Activated CD4-positive, alpha-beta T cell treated with anti-CD3 and anti-CD28 coated beads, Interleukin-2, amount 10 ng/mL, durations not matched to agents 24 days and 14 days (primary cell): ENCODE data around the gene NHLH2. TPM values are rescaled to one million over a fixed set of nuclear protein-coding genes. Genes with fewer than 3 reads are reported as not detected.

Experiments used
- DNase-seq: peaks from one replicate; pipeline ENCODE4 v3.0.0; 2022
- H3K27ac Mint-ChIP-seq: one replicate; pipeline ENCODE4 v1.8.0; 2022; ENCODE audit warnings: mild to moderate bottlenecking, mixed read lengths
- H3K27me3 Mint-ChIP-seq: one replicate; pipeline ENCODE4 v1.8.0; 2022; ENCODE audit warnings: mixed read lengths
- H3K36me3 Mint-ChIP-seq: one replicate; pipeline ENCODE4 v1.8.0; 2022; ENCODE audit warnings: low read depth, mild to moderate bottlenecking, mixed read lengths
- H3K4me1 Mint-ChIP-seq: one replicate; pipeline ENCODE4 v1.8.0; 2021; ENCODE audit warnings: mixed read lengths
- H3K4me3 Mint-ChIP-seq: one replicate; pipeline ENCODE4 v1.8.0; 2022; ENCODE audit warnings: mild to moderate bottlenecking, moderate library complexity, mixed read lengths
- H3K9me3 Mint-ChIP-seq: one replicate; pipeline ENCODE4 v1.8.0; 2021; ENCODE audit warnings: mixed read lengths
- intact Hi-C: fragments of 100-400 bp; cut with micrococcal nuclease; formaldehyde crosslinking; loops from one replicate; pipeline ENCODE4 v1.15.1; 2023
- total RNA-seq: library from RNA; stranded (reverse); gene quantifications from 2 replicates; pipeline ENCODE4 v1.2.3, GENCODE V29; 2022

NHLH2 gene
- total RNA-seq, 1 donor from 2014 or later: not detected

- peaks cover 2% of the 10 kb centered on the region for H3K36me3 Mint-ChIP-seq
- H3K27me3 Mint-ChIP-seq: peaks cover 63% of the 10 kb centered on the region
- intact Hi-C loops: no loop called here
- H3K4me3 Mint-ChIP-seq: peak overlapping the region; percentile 73
- H3K4me1 Mint-ChIP-seq: peaks cover 3% of the 10 kb centered on the region
- no peak overlapping the region for H3K27ac Mint-ChIP-seq
- no peak for DNase-seq
- H3K9me3 Mint-ChIP-seq: no peaks in the 10 kb centered on the region
Observed at GRCh38 chr1:115829023-115829674, 11.8 kb downstream of the NHLH2 start.

- intact Hi-C loops: no loop called here
- Mint-ChIP-seq H3K27ac (no peak overlapping the region), H3K4me1 (peaks cover 3% of the 10 kb centered on the region), H3K36me3 (peaks cover 2% of the 10 kb centered on the region), H3K27me3 (peaks cover 63% of the 10 kb centered on the region), H3K4me3 (peak overlapping the region; percentile 73), H3K9me3 (no peaks in the 10 kb centered on the region)
- no peak for DNase-seq
Observed at GRCh38 chr1:115828101-115829022, 12.6 kb downstream of the NHLH2 start.

- H3K36me3 Mint-ChIP-seq: peaks cover 2% of the 10 kb centered on the region
- no peak for DNase-seq
- no peaks in the 10 kb centered on the region for H3K9me3 Mint-ChIP-seq
- no peak overlapping the region for H3K4me3 Mint-ChIP-seq
- H3K27me3 Mint-ChIP-seq: peaks cover 64% of the 10 kb centered on the region
- no peak overlapping the region for H3K27ac Mint-ChIP-seq
- peaks cover 3% of the 10 kb centered on the region for H3K4me1 Mint-ChIP-seq
- intact Hi-C loops: no loop called here
Observed at GRCh38 chr1:115827452-115828044, 13.4 kb downstream of the NHLH2 start.

GRCh38 chr1:115826628-115827027 lies 14.3 kb downstream of the NHLH2 start:
- H3K27me3 Mint-ChIP-seq: peaks cover 65% of the 10 kb centered on the region
- H3K4me1 Mint-ChIP-seq: peaks cover 3% of the 10 kb centered on the region
- peaks cover 2% of the 10 kb centered on the region for H3K36me3 Mint-ChIP-seq
- no peak for DNase-seq
- H3K27ac Mint-ChIP-seq: no peak overlapping the region
- intact Hi-C loops: no loop called here
- no peaks in the 10 kb centered on the region for H3K9me3 Mint-ChIP-seq
- no peak overlapping the region for H3K4me3 Mint-ChIP-seq

DNA sequence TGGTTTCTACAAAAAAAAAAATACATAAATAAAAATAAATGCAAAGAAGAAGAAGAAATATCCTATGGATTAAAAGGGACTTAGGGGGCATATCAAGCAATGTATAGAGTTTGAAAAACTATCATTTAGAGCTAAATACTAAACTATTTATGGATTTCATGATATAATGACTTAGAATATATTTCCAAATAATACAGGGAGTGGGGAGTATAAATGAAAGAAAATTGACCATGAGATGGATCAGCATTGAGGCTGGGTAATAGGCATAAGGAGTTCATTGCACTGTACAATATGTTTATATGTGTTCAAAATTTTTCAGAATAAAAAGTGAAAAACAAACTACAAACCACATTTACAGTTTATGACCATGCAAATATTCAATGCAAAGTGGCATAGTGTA lies 18.8 kb downstream of the NHLH2 start:
- Mint-ChIP-seq H3K4me3 (no peak overlapping the region), H3K36me3 (no peaks in the 10 kb centered on the region), H3K27ac (no peak overlapping the region), H3K4me1 (no peaks in the 10 kb centered on the region), H3K27me3 (peaks cover 41% of the 10 kb centered on the region), H3K9me3 (no peaks in the 10 kb centered on the region)
- intact Hi-C loops: no loop called here
- no peak for DNase-seq

DNA sequence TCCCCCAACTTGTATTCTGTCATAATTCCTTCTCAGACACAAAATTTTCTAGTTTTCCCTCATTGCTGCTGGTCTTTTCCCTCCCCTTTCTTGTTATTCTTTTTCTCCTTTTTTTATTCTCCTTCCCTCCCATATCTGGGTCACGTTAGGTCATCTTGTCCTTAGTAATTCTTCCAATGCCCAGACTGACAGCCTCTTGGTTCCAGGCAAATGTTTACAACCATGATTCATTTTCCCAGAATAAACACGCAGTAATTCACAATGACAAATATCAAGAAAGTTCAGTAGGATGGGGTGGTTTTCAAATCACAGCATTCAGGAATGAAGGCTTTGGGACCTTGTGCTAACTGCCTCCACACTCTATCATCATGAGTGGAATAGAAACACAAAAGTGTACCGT lies 25.2 kb downstream of the NHLH2 start:
- intact Hi-C loops: no loop called here
- Mint-ChIP-seq H3K4me1 (no peaks in the 10 kb centered on the region), H3K27ac (no peak overlapping the region), H3K36me3 (no peaks in the 10 kb centered on the region), H3K27me3 (peaks cover 2% of the 10 kb centered on the region), H3K4me3 (no peak overlapping the region), H3K9me3 (no peaks in the 10 kb centered on the region)
- no peak for DNase-seq

DNA sequence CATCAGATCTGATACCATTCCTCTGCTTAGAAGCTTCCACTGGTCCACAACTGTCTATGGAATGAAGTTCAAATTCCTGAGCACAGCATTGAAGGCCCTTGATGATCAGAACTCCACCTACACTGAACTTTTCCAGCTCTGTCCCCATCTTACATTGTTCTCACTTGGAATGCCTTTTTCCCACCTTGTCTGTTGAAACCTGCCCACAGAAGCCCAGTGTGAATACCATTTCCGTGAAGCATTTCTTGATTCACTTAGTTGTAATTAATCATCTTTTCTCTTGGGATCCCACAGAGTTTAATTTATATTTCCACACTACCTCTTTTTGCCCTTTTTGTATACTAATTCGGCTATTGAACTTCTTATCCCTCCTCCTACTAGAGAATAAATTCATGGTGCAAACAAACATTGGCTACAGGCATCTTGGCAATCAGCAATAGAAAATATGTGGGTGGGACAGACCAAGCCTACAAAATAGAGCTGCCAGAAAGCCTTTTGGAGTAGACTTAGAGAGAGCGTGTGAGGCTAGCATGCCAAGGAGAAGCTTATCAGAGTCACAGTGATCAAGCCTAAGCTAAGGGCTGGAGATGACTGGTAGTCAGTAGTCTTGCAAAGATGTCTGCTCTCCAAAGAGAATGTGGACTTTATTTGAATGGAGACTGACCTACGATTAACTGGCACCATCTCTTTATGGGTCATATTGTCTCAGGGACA lies 26.1 kb downstream of the NHLH2 start:
- no peak for DNase-seq
- Mint-ChIP-seq H3K9me3 (no peaks in the 10 kb centered on the region), H3K27me3 (peaks cover 2% of the 10 kb centered on the region), H3K4me3 (no peak overlapping the region), H3K27ac (no peak overlapping the region), H3K4me1 (no peaks in the 10 kb centered on the region), H3K36me3 (no peaks in the 10 kb centered on the region)
- intact Hi-C loops: no loop called here

- peak; percentile 26 for DNase-seq
- Mint-ChIP-seq H3K9me3 (no peaks in the 10 kb centered on the region), H3K36me3 (no peaks in the 10 kb centered on the region), H3K27ac (no peak overlapping the region), H3K4me3 (no peak overlapping the region), H3K27me3 (peaks cover 4% of the 10 kb centered on the region), H3K4me1 (no peaks in the 10 kb centered on the region)
- intact Hi-C loops: no loop called here
Observed at GRCh38 chr1:115813727-115814126, 27.2 kb downstream of the NHLH2 start.

- Mint-ChIP-seq H3K4me1 (no peaks in the 10 kb centered on the region), H3K27me3 (peaks cover 9% of the 10 kb centered on the region), H3K9me3 (no peaks in the 10 kb centered on the region), H3K36me3 (no peaks in the 10 kb centered on the region), H3K27ac (no peak overlapping the region), H3K4me3 (no peak overlapping the region)
- peak; percentile 43 for DNase-seq
- intact Hi-C loops: no loop called here
Observed at GRCh38 chr1:115811140-115811828, 29.6 kb downstream of the NHLH2 start.

DNA sequence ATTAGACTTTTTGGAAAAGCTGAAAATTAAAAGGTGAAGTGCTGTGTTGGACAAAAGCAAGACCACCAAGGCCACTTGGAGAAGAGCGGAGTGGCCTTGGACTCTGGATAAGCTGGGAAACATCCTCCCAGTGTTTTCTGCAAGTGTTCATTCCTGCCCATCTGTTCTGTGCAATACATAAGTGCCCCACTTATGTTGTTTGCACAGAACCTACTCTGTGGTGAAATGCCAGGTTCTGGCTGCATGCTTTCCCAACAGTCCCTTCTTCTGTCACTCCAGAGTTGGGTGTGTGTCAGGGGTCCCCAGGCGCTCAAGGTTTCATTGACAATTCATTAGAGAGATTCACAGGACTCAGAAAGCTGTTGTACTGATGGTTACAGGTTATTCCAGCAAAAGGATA lies 30.3 kb downstream of the NHLH2 start:
- Mint-ChIP-seq H3K27ac (no peak overlapping the region), H3K27me3 (peaks cover 10% of the 10 kb centered on the region), H3K4me3 (no peak overlapping the region), H3K4me1 (no peaks in the 10 kb centered on the region), H3K9me3 (no peaks in the 10 kb centered on the region), H3K36me3 (no peaks in the 10 kb centered on the region)
- DNase-seq: peak; percentile 20
- intact Hi-C loops: no loop called here

DNA sequence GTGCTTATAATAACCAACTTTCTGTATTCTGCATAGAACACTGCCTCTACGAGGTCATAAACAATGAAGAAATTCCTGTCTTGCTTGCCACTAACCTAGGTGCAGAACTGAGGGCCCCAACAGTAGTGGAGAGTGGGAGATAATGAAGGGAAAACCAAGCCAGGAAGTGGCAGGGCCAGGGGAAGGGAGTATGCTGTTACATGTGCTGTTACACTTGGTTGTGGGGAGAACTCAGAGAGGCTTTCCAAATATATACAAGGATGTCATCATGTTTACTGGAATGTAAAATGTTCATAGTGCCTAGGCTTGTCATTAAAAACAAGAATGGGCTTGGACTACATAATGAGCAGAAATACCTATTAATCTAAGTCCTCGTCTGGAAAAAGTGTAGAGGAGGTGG lies 31.1 kb downstream of the NHLH2 start:
- DNase-seq: peak; percentile 41
- Mint-ChIP-seq H3K9me3 (no peaks in the 10 kb centered on the region), H3K4me1 (no peaks in the 10 kb centered on the region), H3K27ac (no peak overlapping the region), H3K4me3 (no peak overlapping the region), H3K27me3 (peaks cover 11% of the 10 kb centered on the region), H3K36me3 (no peaks in the 10 kb centered on the region)
- intact Hi-C loops: loop anchor here (5.0 kb wide), 1 partner anchor 687 kb away; no protein-coding TSS in a partner anchor

DNA sequence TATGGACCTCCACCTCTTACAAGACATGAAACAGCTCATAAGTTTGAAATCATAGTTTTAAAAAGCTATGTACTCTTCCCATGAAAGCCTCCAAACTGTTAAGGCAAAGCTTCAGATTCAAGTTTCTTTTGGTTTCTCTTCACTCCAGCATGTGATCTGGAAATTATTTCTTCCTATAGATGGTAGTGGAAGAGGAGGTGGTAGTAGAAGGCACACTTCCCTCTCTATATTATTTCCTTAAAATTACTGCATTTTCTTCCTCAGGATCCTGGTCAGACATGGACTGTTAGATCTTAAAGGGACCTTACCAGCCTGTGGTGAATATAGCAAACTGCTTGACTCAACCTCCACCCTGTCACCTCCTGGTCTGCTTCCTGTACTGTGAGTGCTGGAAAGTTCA lies 31.9 kb downstream of the NHLH2 start:
- H3K27ac Mint-ChIP-seq: no peak overlapping the region
- H3K4me1 Mint-ChIP-seq: no peaks in the 10 kb centered on the region
- H3K4me3 Mint-ChIP-seq: no peak overlapping the region
- H3K27me3 Mint-ChIP-seq: peaks cover 11% of the 10 kb centered on the region
- intact Hi-C loops: loop anchor here (5.0 kb wide), 1 partner anchor 688 kb away; no protein-coding TSS in a partner anchor
- no peak for DNase-seq
- no peaks in the 10 kb centered on the region for H3K36me3 Mint-ChIP-seq
- H3K9me3 Mint-ChIP-seq: no peaks in the 10 kb centered on the region

- DNase-seq: peak; percentile 86
- Mint-ChIP-seq H3K27me3 (peaks cover 13% of the 10 kb centered on the region), H3K4me3 (no peak overlapping the region), H3K4me1 (no peaks in the 10 kb centered on the region), H3K9me3 (no peaks in the 10 kb centered on the region), H3K27ac (no peak overlapping the region), H3K36me3 (no peaks in the 10 kb centered on the region)
- intact Hi-C loops: loop anchor here (1.0 to 5.0 kb wide), 3 partner anchors 174 to 690 kb away; no protein-coding TSS in a partner anchor
Observed at GRCh38 chr1:115807723-115808122, 33.2 kb downstream of the NHLH2 start.
